Tongue (tissue), 2 donors: ENCODE measurements around the gene CENPQ. TPM values are rescaled to one million over a fixed set of nuclear protein-coding genes. Genes with fewer than 3 reads are reported as not detected.
A peak's percentile ranks its signal among the peaks of the same experiment; 100 is the strongest.

Experiments
- DNase-seq: peaks from one replicate; pipeline ENCODE4 v3.0.0-alpha.2; 2015
- total RNA-seq: library from RNA; depleted of rRNA; stranded (reverse); fragments of >200 nt; gene quantifications from one replicate; pipeline ENCODE4 v1.2.3, GENCODE V29; 2014

The CENPQ gene
- total RNA-seq, 1 donor from 2014 or later = 13.5 TPM

DNA sequence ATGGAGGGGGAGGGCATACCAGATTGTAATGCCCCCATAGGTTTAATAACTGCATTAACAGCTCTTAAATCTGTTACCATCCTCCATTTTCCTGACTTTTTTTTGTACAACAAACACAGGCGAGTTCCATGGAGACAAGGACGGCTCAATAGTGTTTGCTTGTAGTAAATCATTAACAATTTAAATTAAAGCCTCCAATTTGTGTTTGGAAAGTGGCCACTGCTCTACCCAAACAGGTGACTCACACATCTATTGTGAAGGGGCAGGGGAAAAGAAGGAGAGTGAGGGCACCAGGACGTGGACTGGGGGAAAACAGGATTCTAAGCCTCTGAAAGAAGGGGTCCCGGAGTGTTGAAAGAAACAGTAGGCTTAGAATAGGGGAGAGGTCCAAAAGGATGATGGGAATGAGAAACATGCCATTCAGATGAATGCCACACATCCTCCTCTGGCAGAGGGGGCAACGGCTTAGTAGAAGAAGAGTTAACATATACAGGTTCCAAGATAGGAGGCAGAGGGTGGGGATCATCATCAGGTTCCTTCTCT is 43.5 kb downstream of the CENPQ start:
- no peak for DNase-seq

GRCh38 chr6:49509342-49509741 is 46.2 kb downstream of the CENPQ start:
- no peak for DNase-seq

- DNase-seq = no peak
These were observed 50.2 kb downstream of the CENPQ start for GRCh38 chr6:49513153-49513989.

- no peak for DNase-seq
These were observed 51.7 kb downstream of the CENPQ start for GRCh38 chr6:49514571-49515484.

DNA sequence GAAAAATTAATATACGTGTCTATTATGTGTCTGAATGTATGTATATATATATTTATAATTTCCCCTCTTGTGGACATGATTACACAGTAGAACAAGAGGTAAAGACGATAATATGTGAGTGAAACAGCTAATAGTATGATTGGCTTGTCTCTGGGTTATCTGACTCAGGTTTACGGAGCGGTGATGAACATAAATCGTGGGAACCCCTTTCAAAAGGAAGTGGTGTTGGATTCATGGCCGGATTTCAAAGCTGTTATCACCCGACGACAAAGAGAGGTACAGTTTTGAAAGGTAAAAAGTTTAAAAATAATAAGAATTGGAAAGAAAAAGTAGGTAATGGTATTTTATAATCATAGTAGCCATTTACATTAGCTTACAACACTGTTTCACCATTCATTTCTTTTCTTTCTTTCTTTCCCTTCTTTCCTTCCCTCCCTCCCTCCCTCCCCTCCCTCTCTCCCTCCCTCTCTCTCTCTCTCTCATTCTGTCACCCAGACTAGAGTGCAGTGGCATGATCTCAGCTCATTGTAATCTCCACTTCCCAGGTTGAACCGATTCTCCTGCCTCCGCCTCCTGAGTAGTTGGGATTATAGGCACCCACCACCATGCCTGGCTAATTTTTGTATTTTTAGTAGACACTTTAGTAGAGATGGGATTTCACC is 52.4 kb downstream of the CENPQ start:
- DNase-seq = no peak

DNA sequence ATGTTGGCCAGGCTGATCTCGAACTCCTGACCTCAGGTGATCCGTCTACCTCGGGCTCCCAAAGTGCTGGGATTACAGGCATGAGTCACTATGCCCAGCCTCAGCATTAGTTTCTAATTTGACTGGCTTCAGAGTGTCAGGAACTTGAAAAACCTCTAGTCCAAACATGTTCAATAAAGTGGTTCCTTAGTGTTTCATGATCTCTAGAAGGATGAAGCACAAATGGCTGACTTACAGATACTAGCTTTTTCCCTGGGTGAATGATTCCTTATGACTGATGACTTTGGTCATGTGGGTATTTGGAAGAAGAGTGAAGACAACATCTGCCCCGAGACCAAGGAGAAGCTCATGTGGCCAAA is 53.0 kb downstream of the CENPQ start:
- DNase-seq = no peak

DNA sequence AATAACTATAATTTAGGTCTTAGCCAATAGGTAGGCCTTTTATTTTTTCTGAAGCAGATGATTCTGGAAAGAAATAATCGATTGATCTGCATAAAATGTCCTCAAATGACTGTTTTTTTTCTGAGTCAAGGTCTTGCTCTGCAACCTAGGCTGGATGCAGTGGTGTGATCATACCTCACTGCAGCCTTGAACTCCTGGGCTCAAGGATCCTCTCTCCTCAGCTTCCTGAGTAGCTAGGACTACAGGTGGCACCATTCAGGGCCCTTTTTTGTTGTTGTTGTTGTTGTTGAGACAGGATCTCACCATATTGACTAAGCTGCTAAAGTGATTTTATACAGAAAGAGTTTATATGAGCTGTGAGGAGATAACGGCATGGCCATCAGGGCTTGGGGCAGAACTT is 54.7 kb downstream of the CENPQ start:
- DNase-seq = no peak

DNA sequence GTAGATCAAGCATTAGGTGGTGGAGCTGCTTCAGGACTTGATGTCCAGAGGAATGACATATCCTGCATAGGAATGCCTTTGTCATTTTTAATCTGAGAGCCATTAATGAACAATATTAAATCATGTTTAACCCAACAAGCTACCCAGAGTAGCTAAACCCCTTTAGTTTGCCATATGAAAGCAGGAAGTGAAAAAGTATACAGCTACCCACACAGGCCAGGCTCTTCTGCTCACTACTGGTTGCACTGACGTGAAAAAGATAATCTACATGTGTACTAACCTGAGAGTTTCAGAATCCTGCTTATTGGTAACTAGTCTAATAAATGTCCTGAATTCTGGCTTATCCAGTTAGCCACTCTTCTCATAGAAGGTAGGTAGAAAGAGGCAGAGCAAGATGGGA is 56.5 kb downstream of the CENPQ start:
- DNase-seq = no peak

- DNase-seq = no peak
These were observed 59.8 kb downstream of the CENPQ start for GRCh38 chr6:49522710-49523593.

GRCh38 chr6:49523901-49524300 is 60.7 kb downstream of the CENPQ start:
- DNase-seq = no peak

GRCh38 chr6:49524541-49524940 is 61.4 kb downstream of the CENPQ start:
- DNase-seq = no peak

DNA sequence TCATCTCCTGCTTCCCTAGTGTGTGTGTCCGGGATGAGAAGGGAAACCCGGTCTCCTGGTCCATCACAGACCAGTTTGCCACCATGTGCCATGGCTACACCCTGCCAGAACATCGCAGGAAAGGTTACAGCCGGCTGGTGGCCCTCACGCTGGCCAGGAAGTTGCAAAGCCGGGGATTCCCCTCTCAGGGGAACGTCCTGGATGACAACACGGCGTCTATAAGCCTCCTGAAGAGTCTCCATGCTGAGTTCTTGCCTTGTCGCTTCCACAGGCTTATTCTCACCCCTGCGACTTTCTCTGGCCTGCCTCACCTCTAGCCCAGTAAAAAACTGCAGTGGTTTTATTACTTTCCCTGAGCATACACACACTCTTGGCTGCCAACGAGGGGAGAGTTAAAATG is 63.4 kb downstream of the CENPQ start:
- no peak for DNase-seq

DNA sequence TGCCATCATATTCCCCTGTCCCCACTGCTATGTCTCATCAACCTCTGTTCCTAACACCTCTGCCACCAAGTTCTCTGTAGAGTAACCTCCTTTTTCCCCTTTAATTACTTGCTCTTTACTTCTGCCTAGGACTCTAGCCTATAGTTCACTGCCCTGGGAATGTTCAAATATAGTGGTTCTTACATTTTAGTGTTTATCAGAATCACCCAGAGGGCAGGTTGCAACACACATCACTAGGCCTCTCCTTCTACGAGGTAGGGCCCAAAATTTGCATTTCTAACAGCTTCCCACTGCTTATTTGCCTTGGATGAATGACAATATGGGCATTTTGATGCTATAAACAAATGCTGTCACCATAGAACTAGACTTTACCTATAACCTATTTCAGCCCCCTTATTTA is 64.2 kb downstream of the CENPQ start:
- DNase-seq = no peak

GRCh38 chr6:49528571-49528970 is 65.4 kb downstream of the CENPQ start:
- no peak for DNase-seq

GRCh38 chr6:49530141-49530776 is 67.1 kb downstream of the CENPQ start:
- no peak for DNase-seq

- DNase-seq = peak; percentile 77
These were observed 68.8 kb downstream of the CENPQ start for GRCh38 chr6:49531774-49532569.

DNA sequence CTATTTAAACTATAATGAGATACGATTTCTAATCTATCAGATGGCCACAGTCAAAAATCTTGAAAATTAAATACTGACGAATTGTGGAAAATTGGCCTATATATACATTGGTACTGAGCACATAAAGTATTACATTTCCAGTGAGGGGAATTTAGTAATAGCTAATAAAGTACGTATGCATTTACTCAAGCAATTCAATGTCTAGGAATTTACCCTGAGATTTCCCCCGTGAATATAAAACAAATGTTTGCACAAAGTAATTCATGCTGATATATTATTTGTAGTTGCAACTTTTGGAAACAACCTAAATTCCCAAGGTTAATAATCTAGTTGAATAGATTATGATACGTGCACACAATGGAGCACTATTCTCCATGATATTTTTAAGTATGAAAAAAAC is 72.6 kb downstream of the CENPQ start:
- DNase-seq = no peak

- no peak for DNase-seq
These were observed 75.9 kb downstream of the CENPQ start for GRCh38 chr6:49539102-49539501.

DNA sequence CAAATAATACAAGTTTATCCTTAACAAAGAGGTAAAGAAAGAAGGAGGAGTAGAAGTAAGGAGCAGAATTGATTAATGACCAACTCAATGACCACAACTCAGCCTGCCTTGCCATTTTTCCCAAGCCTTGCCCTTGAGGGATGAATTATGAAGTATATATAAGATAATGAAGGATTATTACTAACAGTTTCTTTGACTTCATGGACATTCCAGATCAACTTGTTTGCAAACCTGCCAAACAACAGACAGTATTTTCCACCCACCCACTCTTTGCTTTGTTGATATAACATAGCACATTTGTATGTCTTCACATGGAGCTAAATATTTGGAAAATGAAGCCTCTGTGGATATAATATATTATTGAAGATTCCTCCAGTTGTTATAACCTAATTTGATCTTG is 77.4 kb downstream of the CENPQ start:
- DNase-seq = no peak

DNA sequence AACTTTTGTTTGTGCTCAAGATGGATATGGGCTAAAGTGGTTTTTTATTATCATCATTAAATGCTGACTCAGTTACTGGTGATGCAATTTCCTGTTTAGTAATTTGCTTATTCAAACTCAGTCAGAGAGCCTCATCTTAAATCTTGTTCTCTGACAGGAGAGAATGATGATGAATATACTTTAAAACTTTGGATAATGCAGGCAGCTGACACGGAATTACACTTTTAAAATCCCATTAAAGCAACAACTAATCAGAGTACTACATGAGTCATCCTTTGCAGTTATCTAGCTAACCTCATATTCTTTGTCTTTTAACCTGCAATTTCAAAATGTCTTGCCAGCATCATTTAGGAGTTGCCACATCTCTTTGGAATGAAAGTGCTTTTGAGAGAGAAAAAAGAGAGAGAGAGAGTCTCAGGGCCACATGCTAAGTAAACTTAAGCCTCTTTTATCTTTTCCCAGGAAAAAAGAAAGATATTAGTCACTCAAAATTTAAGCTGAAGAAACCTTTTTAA is 78.1 kb downstream of the CENPQ start:
- DNase-seq = no peak
